Adrenal gland (tissue), 12 donors: ENCODE results near the gene CABS1. TPM values are rescaled to one million over a fixed set of nuclear protein-coding genes. Genes with fewer than 3 reads are reported as not detected.

ENCODE experiments used
- DNase-seq, 7 donors: peaks; one replicate each; pipeline ENCODE4 v3.0.0-alpha.2; 2019 to 2020
- H3K27ac ChIP-seq, 5 donors: fragments of 200-600 bp; sonication (generic) in 4 of 5; 1 replicate in 3 of 5; 2 replicates in 2 of 5; pipeline versions ENCODE4 v1.5.1 to v1.8.0; 2016 to 2020; ENCODE audit warnings: mild to moderate bottlenecking in 1 of 5
- H3K27me3 ChIP-seq: fragments of 200-600 bp; 2 replicates; pipeline ENCODE4 v1.8.0; 2021
- H3K36me3 ChIP-seq, 2 donors: fragments of 200-600 bp; replicated peaks in 1 of 2; 1 replicate in 1 of 2; 2 replicates in 1 of 2; pipeline versions ENCODE4 v1.5.1 to v1.8.0; 2018 to 2022
- H3K4me1 ChIP-seq, 2 donors: fragments of 200-600 bp; replicated peaks in 1 of 2; 1 replicate in 1 of 2; 2 replicates in 1 of 2; pipeline versions ENCODE4 v1.5.1 to v1.8.0; 2018 to 2021
- H3K4me3 ChIP-seq, 4 donors: fragments of 200-600 bp; sonication (generic) in 3 of 4; one replicate each; pipeline ENCODE4 v1.5.1; 2016 to 2018
- H3K9me3 ChIP-seq, 3 donors: fragments of 200-600 bp; sonication (generic) in 1 of 3; replicated peaks in 1 of 3; 1 replicate in 2 of 3; 2 replicates in 1 of 3; pipeline versions ENCODE4 v1.5.1 to v1.8.0; 2016 to 2021
- POLR2A ChIP-seq, 2 donors: fragments of 450-650 bp; IDR thresholded peaks; one replicate each; pipeline ENCODE4 v1.6.1; 2017; ENCODE audit warnings: antibody characterized with exemption in 2 of 2, mild to moderate bottlenecking in 2 of 2, moderate library complexity in 1 of 2
- WGBS, 4 donors: extraction: QIAGEN DNeasy Blood & Tissue Kit in 2 of 4; methylation state at CpG; one replicate each; pipeline versions ENCODE4 v1.1.5 to v1.1.7; 2013 to 2017; 5-methylcytosine and 5-hydroxymethylcytosine counted together
- intact Hi-C, 2 donors: fragments of 100-400 bp; cut with DNase I; formaldehyde crosslinking; loops; one replicate each; pipeline versions ENCODE4 v1.14.1 to v1.15.0; 2022 to 2023
- polyA plus RNA-seq, 3 donors: library from polyadenylated mRNA; stranded (reverse); fragments of 200-250 nt in 2 of 3; fragments of 350-450 nt in 1 of 3; fragmentation: Illumina TruSeq in 1 of 3; extraction: RNeasy Lipid Tissue Mini Kit (QIAGEN cat#74804) in 1 of 3; gene quantifications; one replicate each; pipeline ENCODE4 v1.2.3, GENCODE V29; 2013 to 2014
- total RNA-seq, 9 donors: library from RNA; depleted of rRNA in 4 of 9; stranded (reverse); fragments of >200 nt in 4 of 9; fragments of 120-200 nt in 1 of 9; fragmentation: NEBNext Ultra II Directional in 1 of 9; extraction: Animal tissue kit (Norgen Biotek cat#: 25700) in 1 of 9; gene quantifications; one replicate each; pipeline versions ENCODE4 v1.1.0 to v1.2.4, GENCODE V29; 2013 to 2023
- TF ChIP-seq, protein P1 (sequence below), 6 experiments: fragments of 450-650 bp in 4 of 6; fragments of 200-600 bp in 2 of 6; sonication (generic) in 1 of 6; IDR thresholded peaks; 1 replicate in 5 of 6; 2 replicates in 1 of 6; pipeline versions ENCODE4 v1.5.1 to v1.8.0; 2016 to 2021; ENCODE audit warnings: antibody characterized with exemption in 6 of 6, mild to moderate bottlenecking in 2 of 6, moderate library complexity in 1 of 6
- donor health status: healthy with polysubstance abuse.
- donor health status: Bipolar disorder and iron deficiency.
- donor health status: DM: yes; HTN: yes; CAD: no.
- donor health status: DM: no; HTN: no; CAD: no.
- donor health status: DM: no; HTN: no; CAD: no.
- donor health status: DM: yes; HTN: yes; CAD: no.

Gene CABS1
- total and polyA plus RNA-seq, 12 donors, result not detected

DNA sequence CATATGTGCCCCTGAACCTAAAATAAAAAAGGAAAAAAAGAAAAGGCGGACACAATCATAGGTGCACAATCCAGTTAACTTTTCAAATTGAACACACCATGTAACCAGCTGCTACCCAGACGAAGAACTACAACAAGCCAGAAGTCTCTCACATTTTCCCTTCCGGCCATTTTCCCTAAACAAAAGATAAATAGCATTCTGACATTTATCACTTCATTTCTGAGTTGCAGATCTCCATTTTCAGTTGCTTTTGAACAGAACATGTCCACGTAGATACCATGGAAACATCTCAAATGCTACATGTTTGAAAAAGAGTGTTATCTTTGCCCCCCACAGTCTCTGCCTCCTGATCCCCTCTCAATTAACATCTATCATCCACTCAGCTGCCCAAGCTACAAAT is 29.2 kb upstream of the CABS1 start:
- WGBS, 4 donors, result 60 to 74% (median 70%) methylated on average over 4 of the region's 4 CpGs
- no peaks in the 10 kb centered on the region for H3K9me3 ChIP-seq
- H3K4me3 ChIP-seq, result no peak overlapping the region
- no peaks in the 10 kb centered on the region for H3K36me3 ChIP-seq
- intact Hi-C loops, result no loop called here
- DNase-seq, result no peak
- H3K4me1 ChIP-seq, result no peaks in the 10 kb centered on the region
- H3K27ac ChIP-seq, result no peak overlapping the region
- H3K27me3 ChIP-seq, result no peaks in the 10 kb centered on the region
- TF ChIP-seq POLR2A (IDR thresholded peaks at IDR 0.05), result no peak
- TF ChIP-seq, protein P1, sequence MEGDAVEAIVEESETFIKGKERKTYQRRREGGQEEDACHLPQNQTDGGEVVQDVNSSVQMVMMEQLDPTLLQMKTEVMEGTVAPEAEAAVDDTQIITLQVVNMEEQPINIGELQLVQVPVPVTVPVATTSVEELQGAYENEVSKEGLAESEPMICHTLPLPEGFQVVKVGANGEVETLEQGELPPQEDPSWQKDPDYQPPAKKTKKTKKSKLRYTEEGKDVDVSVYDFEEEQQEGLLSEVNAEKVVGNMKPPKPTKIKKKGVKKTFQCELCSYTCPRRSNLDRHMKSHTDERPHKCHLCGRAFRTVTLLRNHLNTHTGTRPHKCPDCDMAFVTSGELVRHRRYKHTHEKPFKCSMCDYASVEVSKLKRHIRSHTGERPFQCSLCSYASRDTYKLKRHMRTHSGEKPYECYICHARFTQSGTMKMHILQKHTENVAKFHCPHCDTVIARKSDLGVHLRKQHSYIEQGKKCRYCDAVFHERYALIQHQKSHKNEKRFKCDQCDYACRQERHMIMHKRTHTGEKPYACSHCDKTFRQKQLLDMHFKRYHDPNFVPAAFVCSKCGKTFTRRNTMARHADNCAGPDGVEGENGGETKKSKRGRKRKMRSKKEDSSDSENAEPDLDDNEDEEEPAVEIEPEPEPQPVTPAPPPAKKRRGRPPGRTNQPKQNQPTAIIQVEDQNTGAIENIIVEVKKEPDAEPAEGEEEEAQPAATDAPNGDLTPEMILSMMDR (IDR thresholded peaks at IDR 0.05), result no peak

DNA sequence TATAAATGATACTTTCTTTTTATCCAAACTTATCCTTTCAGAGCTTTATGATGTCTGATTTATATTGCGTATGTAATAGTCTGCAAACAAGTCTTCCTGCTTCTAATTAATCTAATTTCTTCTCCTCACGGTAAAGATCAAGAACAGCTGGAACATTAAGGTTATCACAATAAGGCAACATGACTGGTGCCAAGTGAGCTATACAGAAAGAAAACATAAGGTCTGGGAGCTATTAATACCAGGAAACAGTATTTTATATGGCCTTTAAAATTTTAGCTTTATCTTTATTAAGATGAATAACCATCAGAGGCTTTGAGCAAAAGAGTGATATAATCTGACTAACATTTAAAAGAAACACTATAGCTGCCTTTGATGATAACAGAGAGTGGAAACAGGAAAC is 28.7 kb upstream of the CABS1 start:
- Histone ChIP-seq H3K36me3 (no peaks in the 10 kb centered on the region), H3K9me3 (no peaks in the 10 kb centered on the region), H3K4me3 (no peak overlapping the region), H3K27ac (no peak overlapping the region), H3K27me3 (no peaks in the 10 kb centered on the region), H3K4me1 (no peaks in the 10 kb centered on the region)
- TF ChIP-seq, protein P1 (IDR thresholded peaks at IDR 0.05), result no peak
- no peak for TF ChIP-seq POLR2A (IDR thresholded peaks at IDR 0.05)
- DNase-seq, result no peak
- 27 to 42% (median 33%) methylated on average over 2 of the region's 2 CpGs for WGBS, 4 donors
- intact Hi-C loops, result no loop called here

DNA sequence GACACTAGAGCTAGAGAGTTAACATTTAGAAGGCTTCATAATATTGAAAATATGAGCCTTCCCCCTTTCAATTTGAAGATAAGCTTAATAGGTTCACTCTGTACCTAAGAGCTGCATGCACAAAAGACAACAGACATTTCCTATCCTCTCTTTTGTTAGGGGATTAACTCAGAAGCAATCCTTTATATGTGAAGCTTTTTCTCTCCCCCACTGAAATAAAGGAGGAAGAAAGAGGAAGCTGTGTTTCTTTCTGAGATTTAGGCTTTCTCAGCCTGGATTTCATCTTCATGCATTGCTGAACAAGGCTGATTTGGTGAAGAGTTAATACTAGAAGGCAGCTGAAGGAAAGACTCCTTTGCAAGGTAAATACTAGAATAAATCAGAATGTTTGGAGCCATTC is 21.0 kb upstream of the CABS1 start:
- TF ChIP-seq, protein P1 (IDR thresholded peaks at IDR 0.05), result no peak
- TF ChIP-seq POLR2A (IDR thresholded peaks at IDR 0.05), result no peak
- intact Hi-C loops, result no loop called here
- no peak overlapping the region for H3K4me3 ChIP-seq

DNA sequence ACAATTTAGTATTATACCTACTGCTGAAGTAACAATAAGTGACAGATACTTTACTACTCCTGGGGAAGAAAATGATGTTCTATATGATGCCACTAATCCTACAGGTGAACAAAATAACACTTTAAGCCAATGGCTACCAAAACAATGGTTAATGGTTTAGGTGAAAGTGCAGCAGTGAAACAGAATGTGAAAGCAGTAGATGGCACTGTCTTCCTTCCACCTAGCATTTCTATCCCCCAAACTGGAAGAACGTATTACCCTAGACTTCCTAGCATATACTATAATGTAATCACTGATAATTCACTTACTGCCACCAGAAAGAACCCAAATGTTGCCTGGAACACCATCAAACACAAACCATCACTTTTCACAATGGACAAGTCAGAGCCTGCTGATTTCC is 18.9 kb upstream of the CABS1 start:
- DNase-seq, result no peak
- H3K27ac ChIP-seq, result no peak overlapping the region
- intact Hi-C loops, result no loop called here
- H3K4me3 ChIP-seq, result no peak overlapping the region
- 6 to 28% (median 23%) methylated on average over 1 of the region's 1 CpG for WGBS, 4 donors
- H3K27me3 ChIP-seq, result no peaks in the 10 kb centered on the region
- H3K9me3 ChIP-seq, result no peaks in the 10 kb centered on the region
- no peaks in the 10 kb centered on the region for H3K36me3 ChIP-seq
- H3K4me1 ChIP-seq, result no peaks in the 10 kb centered on the region
- TF ChIP-seq POLR2A (IDR thresholded peaks at IDR 0.05), result no peak
- TF ChIP-seq, protein P1 (IDR thresholded peaks at IDR 0.05), result no peak

More for the DNA sequence above, 21.0 kb upstream of the CABS1 start:
- Histone ChIP-seq H3K27ac (no peak overlapping the region), H3K27me3 (no peaks in the 10 kb centered on the region), H3K36me3 (no peaks in the 10 kb centered on the region), H3K4me1 (no peaks in the 10 kb centered on the region), H3K9me3 (no peaks in the 10 kb centered on the region)
- DNase-seq, result no peak
